ENCODE results near the gene XPO6.

XPO6 gene

GRCh38 chr16:28166394-28167208, 45.2 kb downstream of the XPO6 start:
- no peak overlapping the region for H3K4me3 ChIP-seq (ENCODE audit: low read depth, low read length)
- DNase-seq (ENCODE audit: low read depth): peak; percentile 20
- no peak for TF ChIP-seq CTCF (IDR thresholded peaks at IDR 0.05; ENCODE audit: insufficient read depth, low read depth, low read length, missing control alignments)

- no peak for TF ChIP-seq CTCF (IDR thresholded peaks at IDR 0.05; ENCODE audit: insufficient read depth, low read depth, low read length, missing control alignments)
- no peak for DNase-seq (ENCODE audit: low read depth)
- no peak overlapping the region for H3K4me3 ChIP-seq (ENCODE audit: low read depth, low read length)
Observed at GRCh38 chr16:28165598-28165997, 46.2 kb downstream of the XPO6 start.

- no peak for TF ChIP-seq CTCF (IDR thresholded peaks at IDR 0.05; ENCODE audit: insufficient read depth, low read depth, low read length, missing control alignments)
- no peak for DNase-seq (ENCODE audit: low read depth)
- H3K4me3 ChIP-seq (ENCODE audit: low read depth, low read length): no peak overlapping the region
Observed at GRCh38 chr16:28164140-28164539, 47.6 kb downstream of the XPO6 start.

- no peak for TF ChIP-seq CTCF (IDR thresholded peaks at IDR 0.05; ENCODE audit: insufficient read depth, low read depth, low read length, missing control alignments)
- DNase-seq (ENCODE audit: low read depth): no peak
- H3K4me3 ChIP-seq (ENCODE audit: low read depth, low read length): no peak overlapping the region
Observed at GRCh38 chr16:28163699-28164098, 48.1 kb downstream of the XPO6 start.

GRCh38 chr16:28162326-28162877, 49.4 kb downstream of the XPO6 start:
- TF ChIP-seq CTCF (IDR thresholded peaks at IDR 0.05; ENCODE audit: insufficient read depth, low read depth, low read length, missing control alignments): no peak
- no peak for DNase-seq (ENCODE audit: low read depth)
- H3K4me3 ChIP-seq (ENCODE audit: low read depth, low read length): no peak overlapping the region

- no peak for DNase-seq (ENCODE audit: low read depth)
- no peak overlapping the region for H3K4me3 ChIP-seq (ENCODE audit: low read depth, low read length)
- no peak for TF ChIP-seq CTCF (IDR thresholded peaks at IDR 0.05; ENCODE audit: insufficient read depth, low read depth, low read length, missing control alignments)
Observed at GRCh38 chr16:28161626-28162025, 50.1 kb downstream of the XPO6 start.

Data from GM12865 (cell line).